Subcutaneous adipose tissue (tissue), 4 donors: Measurements from ENCODE around the gene CDH4. TPM values are rescaled to one million over a fixed set of nuclear protein-coding genes. Genes with fewer than 3 reads are reported as not detected.

Source experiments
- total RNA-seq, 4 donors: library from RNA; depleted of rRNA; stranded (reverse); fragments of >200 nt; gene quantifications; one replicate each; pipeline ENCODE4 v1.1.0, GENCODE V29; 2016
- TF ChIP-seq, protein P1 (sequence below): fragments of 450-650 bp; IDR thresholded peaks from one replicate; pipeline ENCODE4 v1.5.1; 2016; ENCODE audit warnings: low read depth, mild to moderate bottlenecking, control low read depth, antibody characterized with exemption, moderate library complexity

The CDH4 gene
- total RNA-seq, 4 donors from 2014 or later = not detected

DNA sequence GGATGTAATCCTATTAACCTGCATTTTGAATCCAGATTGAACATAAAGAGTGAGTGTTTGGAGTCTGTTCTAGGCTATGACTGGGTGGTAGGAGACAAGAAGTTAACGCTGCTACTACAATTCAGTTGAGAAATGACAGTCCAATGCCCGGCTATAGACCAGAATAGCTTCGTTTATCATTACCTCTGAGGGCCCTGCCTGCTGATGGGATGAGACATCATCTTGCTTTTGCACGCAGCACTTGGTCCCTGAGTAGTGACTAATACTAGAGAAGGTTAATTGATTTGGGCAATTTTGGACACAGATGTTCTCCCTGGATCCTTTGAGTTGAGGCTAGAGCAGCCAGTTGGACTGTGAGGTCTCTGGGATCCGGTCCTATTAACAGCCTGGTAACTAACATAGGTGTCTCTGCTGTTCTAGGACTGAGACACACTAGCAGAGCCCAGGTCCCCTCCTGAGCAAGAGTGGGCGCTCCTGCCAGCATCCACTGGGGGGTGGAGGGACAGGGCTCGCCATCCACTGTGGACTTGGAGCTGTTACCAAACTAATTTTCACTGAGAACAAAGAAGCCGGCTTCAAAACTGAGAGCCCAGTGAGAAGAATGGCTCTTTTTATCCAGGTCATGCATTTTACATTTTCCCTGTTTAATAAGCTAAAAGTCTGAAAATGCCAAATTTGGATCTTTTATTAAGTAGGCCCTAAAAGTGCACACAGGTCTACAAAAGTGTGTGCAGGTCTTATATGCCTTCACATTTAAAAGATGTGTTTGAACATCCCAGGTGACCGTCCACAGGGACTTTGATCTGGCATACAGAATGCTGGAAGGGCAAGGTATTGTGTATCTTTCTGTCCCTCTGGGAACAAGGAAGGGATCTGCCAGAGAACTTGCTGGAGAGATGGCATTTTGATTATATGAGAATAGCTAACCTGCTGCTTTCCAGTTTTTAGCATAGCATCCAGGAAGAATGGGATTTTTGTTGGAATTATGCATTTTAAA, 212.5 kb downstream of the CDH4 start:
- TF ChIP-seq, protein P1, sequence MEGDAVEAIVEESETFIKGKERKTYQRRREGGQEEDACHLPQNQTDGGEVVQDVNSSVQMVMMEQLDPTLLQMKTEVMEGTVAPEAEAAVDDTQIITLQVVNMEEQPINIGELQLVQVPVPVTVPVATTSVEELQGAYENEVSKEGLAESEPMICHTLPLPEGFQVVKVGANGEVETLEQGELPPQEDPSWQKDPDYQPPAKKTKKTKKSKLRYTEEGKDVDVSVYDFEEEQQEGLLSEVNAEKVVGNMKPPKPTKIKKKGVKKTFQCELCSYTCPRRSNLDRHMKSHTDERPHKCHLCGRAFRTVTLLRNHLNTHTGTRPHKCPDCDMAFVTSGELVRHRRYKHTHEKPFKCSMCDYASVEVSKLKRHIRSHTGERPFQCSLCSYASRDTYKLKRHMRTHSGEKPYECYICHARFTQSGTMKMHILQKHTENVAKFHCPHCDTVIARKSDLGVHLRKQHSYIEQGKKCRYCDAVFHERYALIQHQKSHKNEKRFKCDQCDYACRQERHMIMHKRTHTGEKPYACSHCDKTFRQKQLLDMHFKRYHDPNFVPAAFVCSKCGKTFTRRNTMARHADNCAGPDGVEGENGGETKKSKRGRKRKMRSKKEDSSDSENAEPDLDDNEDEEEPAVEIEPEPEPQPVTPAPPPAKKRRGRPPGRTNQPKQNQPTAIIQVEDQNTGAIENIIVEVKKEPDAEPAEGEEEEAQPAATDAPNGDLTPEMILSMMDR = no peak

DNA sequence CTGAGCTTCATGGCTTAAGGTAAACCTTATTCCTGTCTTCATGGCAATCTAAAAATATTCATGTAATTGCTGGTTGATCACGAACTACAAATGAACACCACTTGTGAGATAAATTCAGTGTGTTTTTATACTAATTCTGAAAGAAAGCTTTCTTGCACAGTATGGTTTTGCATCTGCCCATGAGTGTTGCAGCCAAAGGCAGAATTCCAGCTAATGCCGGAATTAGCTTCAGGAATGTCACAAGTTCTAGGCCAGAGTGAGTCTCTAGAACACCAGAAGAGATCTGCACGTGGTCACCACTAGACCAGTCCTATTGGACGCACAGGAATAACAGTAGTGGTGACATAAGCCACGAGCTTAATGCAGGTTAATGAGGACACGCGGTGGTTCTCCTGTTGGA, 223.7 kb downstream of the CDH4 start:
- TF ChIP-seq, protein P1 = no peak

DNA sequence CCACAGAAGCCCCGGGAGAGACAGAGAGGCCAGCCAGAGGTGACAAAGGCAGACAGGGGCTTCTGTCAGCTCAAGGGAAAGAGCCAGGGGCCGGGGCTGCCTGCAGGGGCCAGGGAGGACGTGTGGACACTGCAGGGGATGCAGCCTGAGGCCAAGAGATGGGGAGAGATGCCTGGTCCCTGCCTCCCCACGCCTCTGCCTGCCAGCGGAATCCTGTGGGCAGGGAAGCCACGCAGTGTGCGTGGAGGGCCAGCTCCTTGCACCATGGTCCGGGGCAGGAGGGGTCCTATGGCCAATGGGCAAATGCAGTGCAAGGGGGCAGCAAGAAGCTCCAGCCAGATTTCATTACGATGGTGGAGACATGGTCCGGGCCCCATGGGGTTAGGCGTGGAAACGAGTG, 224.9 kb downstream of the CDH4 start:
- TF ChIP-seq, protein P1 = no peak

- TF ChIP-seq, protein P1 = no peak
Measured at GRCh38 chr20:61477451-61477861, 225.4 kb downstream of the CDH4 start.

DNA sequence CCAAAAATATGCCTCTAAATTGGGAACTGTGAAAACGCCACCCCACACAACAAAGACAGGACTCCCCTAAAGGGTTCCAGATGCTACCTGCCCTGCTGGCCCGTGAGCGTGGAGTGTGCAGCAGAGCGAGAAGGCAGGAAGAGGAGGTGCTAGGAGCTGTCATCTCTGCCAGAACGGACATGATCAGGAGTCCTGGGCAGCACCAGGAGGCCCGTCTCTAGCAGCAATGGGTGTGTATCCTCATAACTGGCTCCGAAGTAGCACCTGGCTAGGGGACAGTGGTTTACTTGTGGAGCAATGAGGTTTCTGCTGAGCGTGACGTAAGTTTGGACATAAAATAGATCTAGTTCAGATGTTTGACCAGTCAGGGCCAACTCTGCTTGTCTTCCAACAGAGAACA, 226.0 kb downstream of the CDH4 start:
- TF ChIP-seq, protein P1 = no peak

DNA sequence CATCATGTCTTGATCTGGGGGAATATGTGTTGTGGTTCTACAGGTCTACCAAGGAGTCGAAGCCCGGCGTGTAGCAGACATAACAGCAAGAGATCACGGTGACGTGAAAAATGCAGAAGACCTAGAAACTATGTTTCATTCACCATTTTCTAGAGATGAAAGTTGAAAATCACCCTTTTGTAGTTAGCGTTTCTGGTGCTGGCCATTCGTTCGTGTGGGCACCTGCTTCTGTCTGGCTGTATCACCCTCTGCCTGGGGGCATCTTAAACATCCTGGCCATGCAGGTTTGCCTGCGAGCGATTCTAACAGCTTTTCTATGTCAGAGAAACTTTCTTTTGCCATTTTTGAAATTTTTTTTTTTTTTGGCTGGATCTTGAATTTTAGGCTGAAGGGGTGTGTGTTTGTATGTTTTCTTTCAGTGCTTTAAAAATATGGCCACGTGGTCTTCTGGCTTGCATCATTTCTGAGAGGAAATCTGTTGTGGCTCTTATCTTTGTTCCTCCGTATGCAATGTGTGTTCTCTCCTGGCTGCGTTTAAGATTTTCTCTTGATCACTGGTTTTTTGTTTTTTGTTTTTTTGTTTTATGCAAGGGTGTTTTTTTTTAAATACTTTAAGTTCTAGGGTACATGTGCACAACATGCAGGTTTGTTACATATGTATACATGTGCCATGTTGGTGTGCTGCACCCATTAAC, 226.7 kb downstream of the CDH4 start:
- TF ChIP-seq, protein P1 = no peak

GRCh38 chr20:61480158-61480825, 228.2 kb downstream of the CDH4 start:
- TF ChIP-seq, protein P1 = no peak
